Eye (tissue), 1 donor: Measurements from ENCODE around the gene TVP23C.
A peak's percentile ranks its signal among the peaks of the same experiment; 100 is the strongest.

Experiments
- DNase-seq: peaks from one replicate; pipeline ENCODE4 v3.0.0-alpha.2; 2015

TVP23C gene

DNA sequence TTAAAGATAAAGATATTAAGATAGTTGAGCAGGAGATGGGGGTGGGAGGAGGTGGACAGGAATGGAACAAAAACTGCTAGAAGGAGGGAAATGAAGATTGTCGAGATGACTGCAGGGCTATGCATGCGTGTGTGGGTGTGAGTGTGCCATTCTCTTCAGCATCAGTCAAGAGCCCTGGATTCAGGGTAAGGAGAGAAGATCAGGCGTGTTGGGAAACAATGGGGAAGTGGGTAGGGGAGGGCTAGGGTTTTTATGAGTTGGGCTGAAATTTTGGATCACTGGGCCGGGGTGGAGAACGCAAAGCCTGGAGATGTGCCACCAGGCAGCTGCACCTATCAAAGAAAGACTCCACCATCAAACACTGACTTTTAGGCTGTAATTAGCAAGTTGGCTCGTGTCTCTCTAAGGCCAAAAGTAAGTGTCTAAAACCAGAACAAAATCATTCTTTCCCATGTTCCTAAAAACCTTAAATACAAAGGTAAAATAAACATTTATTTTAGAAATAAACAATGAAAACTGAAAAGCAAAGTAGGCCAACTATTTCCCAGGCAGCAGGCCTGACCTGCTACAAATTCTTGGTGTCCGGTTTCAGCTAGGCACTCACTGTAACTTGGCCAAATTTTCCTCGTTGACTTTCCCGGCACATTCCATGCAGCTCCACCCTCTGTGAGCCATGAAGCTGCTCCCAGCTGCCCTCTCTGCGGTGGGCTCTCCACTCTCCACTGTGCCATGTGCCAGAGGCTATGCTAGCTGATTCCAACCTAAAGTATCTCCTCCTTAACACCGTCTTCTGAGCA, 100.1 kb downstream of the TVP23C start:
- peak; percentile 70 for DNase-seq

DNA sequence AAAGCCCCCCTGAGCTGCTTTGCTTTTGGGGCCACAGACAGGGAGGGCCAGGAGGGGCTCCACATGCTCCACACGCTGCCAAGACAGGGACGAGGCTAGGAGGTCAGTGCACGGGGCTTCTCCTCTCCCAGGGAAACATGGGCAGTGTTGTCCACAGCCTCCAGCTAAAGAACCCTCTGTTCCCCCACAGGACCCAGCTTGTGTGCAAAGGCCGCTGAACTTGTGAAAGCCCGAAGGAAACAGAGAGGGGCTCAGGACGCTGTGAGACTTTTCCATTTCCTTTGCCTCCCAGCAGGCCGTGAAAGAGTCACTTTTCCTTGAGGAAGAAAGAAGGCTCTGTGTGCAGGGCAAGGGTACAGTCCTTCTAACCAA, 105.6 kb downstream of the TVP23C start:
- no peak for DNase-seq

GRCh38 chr17:15456972-15457722, 106.1 kb downstream of the TVP23C start:
- DNase-seq = peak; percentile 88

DNA sequence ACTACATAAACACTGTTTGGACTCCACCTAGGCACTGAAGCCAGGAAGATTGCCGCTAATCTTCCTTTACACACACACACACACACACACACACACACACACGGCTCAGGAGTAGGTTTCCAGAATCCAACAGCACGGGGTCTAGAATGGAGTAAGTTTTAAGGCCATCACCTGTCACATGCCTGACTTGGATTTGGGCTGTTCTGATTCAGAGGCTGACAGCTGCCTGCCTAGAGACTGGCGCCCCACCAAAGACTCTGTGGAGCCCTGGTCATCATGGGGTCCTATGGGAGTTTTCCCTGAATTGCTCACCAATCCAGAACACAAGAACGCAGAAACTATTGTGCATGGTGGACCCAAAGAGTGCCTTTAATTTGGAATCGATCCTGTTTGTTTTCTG, 106.8 kb downstream of the TVP23C start:
- no peak for DNase-seq

DNA sequence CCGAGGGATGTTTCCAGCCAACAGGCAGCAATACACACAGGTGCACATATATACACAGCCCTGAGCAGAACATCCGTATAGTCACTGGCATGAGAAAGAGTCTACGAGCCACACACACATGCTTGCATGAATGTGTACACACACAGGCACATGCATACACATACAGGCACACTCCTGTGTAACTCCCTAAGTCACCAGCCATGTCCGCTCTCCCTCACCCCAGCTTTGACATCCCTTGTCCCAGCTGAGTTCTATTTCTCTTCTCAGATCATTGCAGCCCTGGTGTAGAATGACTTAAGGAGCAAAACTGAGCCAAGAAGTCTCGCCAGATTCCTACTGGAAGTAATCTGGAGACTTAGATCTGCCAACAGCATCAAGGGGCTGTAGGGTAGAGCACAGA, 108.9 kb downstream of the TVP23C start:
- no peak for DNase-seq

- DNase-seq = no peak
Measured at GRCh38 chr17:15453782-15454181, 109.5 kb downstream of the TVP23C start.

DNA sequence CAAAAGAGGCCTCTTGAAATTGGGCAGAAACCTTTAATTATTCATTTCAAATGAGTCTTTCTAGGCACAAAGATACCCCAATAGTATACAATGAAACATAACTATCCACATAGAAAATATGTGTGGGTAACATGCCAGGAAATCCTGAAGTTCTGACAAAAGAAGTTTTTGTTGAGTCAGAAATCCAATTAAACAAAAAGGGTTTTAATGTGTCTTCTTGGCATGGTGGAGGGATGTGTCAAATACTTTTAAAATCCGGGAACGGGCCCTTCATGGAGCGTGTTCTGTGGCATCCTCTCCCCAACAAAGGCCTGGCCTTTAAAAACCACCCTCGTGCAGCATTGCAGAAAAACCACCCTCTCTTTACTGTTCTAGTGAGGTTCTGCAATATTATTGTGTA, 110.0 kb downstream of the TVP23C start:
- DNase-seq = no peak

GRCh38 chr17:15452746-15453145, 110.5 kb downstream of the TVP23C start:
- no peak for DNase-seq
